ENCODE data around the gene TCF12.

TCF12 gene

DNA sequence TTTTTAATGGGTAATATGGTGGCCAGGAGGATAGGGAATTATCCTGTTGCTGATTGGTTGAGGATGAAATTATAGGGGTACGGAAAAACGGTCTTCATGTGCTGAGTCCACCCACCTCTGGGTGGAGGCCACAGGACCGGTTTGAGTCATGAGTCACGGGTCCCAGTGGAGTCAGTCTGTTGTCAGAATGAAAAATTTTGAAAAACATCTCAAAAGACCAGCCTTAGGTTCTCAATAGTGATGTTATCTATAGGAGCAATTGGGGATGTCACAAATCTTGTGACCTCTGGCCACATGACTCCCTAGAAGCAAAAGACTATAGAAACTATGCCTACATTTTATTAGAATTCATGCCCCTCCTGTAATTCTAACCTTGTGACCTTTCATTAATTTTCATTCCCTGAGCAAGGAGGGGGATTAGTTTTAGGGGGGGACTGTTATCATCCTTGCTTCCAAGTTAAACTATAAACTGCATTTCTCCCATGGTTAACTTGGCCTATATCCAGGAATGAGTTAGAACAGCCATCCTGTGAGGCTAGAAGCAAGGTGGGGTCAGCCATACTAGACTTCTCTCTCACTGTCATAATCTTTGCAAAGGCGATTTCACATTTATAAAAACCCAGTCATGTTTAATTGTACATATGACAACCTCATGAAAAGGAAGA lies 101.2 kb downstream of the TCF12 start:
- DNase-seq, result peak in 1 of 4 experiments; percentile 5

DNA sequence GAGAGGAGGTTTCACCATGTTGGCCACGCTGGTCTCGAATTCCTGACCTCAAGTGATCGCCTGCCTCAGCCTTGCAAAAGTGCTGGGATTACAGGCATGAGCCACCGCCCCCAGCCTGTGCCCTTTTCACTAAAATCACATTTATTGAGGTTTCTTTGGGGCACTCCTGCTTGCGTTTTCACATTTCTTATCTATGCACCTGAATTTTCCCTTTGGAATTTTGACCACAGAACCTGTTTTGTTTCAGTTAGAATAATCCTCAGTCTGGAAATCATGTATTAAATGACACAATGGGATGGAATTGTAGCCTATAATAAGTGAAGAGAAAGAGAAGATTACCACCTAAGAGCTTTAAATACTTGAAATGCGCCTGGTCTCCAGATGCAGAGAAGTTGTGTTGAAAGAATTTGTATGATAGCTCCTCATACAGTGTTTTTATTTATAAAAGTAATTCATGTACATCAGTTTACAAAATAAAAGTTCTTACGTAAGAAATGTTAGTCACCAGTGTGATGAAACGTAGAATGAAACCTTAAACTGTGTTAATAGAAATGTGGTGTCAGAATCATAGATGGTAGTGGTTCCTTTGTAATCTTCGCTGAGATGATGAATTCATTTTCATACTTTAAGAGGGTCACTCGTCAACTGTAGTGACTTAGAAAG lies 107.0 kb downstream of the TCF12 start:
- peak; percentile 13 to 65 (median 42) for DNase-seq

DNA sequence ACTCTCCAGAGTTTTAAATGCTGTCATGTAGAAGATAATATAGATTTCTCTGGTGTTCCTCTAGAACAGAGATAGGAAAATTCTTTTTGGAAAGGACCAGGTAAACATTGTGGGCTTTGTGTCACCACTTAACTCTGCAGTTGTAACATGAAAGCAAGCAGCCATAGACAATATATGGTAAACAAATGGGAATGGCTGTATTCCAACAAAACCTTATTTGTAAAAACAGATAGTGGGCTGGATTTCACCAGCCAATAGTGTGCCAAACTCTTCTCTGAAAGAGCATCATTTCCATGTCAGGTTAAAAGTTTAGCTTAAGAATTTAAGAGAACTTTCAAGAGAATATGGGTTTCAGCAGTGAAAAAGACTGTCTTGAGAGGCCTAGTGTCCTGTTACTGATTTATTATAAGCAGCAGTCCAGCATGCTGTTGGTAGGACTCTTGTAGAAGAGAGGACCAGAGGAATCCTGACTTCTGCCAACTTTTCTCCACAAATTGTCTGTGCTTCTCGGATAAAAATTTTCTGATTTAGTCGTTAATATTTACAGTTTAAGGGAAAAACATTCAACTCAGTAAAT lies 107.7 kb downstream of the TCF12 start:
- DNase-seq, result no peak

DNA sequence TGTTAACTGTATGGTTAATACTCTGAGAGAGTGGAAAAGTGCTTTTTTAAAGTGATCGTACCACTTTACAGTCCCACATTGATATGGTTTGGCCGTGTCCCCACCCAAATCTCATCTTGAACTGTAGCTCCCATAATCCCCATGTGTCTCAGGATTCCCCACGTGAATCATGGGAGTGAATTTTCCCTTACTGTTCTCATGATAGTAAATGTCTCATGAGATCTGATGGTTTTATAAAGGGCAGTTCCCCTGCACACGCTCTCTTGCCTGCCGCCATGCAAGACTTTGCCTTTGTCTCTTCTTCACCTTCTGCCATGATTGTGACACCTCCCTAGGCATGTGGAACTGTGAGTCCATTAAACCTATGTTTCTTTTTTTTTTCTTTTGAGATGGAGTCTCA lies 109.2 kb downstream of the TCF12 start:
- no peak for DNase-seq

DNA sequence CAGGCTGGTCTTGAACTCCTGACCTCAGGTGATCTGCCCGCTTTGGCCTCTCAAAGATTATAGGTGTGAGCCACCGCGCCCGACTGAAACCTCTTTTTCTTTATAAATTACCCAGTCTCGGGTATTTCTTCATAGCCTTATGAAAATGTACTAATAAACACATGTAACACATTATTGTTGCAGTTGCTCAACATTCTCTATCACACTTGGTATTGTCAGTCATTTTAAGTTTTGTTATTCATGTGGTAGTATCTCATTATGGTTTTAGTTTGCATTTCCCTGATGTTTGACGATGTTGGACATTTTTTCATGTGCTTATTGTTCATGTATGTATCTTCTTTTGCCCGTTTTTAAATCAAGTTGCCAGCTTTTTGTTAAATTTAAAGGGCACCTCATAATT lies 109.7 kb downstream of the TCF12 start:
- DNase-seq, result no peak

DNA sequence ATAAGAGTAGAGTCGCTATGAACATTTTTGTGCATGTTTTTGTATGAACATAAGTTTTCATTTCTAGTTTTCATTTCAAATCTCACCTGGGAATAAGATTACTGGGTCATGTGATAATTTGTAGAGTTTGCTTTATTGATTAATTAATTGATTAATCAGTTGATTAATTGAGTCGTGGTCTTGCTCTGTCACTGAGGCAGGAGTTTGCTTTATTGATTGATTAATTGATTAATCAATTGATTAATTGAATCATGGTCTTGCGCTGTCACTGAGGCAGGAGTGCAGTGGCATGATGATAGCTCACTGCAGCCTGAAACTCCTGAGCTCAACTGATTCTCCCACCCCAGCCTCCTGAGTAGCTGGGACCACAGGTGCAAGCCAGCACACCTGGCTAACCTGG lies 111.6 kb downstream of the TCF12 start:
- no peak for DNase-seq

DNA sequence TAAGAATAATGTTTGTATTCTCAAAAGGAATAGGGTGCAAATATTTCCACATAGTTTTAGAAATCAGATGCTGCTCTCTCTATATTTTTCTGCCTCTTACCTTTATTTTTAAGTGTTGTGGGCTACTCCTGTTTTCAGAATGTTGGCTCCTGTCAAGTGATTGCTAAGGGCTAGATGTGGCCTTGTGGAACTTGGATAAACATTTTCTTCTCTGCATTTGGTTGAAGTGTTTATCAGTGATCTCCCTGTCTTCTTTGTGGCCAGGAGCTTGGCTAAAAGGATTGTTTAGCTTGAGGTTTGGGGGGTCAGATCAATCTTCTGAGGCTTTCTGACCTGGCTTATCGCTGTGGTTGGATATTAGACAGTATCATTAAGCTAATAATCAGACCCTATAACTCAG lies 112.6 kb downstream of the TCF12 start:
- DNase-seq, result no peak

DNA sequence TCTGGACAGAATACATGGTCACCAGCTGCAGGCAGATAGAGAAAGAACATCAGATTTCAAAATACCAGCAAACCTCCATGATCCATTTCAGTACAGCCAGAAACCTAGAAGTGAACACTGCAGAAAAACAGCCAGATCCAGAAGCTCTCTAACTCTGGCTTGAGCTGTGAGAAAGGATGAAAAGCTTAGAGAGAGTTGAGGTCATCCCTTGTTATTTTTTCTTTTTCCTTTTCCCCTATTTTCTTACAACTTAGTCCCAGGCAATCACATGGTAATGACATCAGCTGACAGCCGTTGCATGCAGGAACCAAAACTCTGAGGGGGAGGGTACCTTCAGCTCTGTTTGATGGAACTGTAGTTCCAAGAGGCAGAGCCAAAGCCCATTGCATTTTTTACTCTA lies 113.2 kb downstream of the TCF12 start:
- DNase-seq, result peak; percentile 56 to 84 (median 80)

DNA sequence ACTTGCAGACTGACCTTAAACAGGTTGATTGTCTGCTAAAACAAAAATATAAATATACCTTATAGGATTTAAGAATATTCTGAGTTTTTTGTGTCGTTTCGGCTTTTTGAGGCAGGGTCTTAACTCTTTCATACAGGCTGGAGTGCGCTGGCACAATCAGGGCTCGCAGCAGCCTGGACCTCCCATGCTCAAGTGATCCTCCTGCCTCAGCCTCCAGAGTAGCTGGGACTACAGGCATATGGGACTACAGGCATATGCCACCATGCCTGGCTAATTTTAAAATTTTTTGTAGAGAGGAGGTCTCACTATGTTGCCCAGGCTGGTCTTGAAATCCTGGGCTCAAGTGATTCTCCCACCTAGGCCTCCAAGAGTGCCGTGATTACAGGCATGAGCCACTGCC lies 113.9 kb downstream of the TCF12 start:
- DNase-seq, result no peak

DNA sequence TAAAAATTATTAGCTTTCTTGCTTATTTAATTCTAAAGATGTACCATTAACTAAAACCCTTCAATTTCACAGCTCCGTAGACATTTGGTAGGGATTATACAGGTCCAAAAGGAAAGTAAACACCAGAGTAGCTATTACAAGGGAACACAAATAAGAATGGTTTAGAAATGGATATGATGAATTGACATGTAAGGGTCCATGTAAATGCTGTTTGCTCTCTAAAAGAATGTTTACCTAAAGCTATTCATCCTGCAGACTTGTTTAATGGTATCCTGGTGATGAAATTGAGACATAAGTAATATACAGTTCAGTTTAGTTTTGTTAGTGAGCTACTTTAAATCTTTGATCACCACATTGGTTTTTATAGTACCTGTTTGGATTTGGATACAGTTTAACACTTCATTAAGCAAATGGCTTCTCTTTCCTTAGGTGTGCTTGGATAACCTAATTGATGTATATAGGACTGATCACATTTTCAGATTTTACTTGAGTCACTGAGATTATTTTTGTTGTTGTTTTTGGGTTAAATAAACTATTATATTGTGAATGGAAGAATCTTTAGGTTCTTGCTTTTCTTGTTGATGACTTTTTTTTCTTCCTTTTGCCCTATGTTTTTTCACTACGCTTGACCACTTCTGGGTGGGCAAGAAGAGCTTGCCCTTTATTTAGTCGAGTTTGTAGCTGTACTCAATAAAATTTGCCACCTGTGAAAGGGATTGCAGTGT lies 115.4 kb downstream of the TCF12 start:
- no peak for DNase-seq

DNA sequence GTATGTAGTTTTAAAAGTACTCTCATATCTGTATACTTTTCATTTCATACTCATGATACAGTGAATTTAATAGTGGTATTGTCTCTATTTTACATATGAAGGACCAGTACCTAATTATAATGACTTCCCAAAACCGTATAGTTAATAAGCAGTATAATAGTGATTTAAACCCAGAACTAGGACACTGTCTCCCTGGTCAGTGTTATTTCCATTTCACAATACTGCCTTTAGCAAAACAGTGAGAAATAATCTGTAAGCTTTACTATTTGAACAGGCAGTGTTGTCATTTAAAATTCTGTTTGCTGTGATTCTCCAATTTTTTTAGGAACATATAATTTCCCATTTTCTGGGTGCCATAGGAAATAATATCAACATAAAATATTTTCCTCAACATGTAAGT lies 116.2 kb downstream of the TCF12 start:
- no peak for DNase-seq

DNA sequence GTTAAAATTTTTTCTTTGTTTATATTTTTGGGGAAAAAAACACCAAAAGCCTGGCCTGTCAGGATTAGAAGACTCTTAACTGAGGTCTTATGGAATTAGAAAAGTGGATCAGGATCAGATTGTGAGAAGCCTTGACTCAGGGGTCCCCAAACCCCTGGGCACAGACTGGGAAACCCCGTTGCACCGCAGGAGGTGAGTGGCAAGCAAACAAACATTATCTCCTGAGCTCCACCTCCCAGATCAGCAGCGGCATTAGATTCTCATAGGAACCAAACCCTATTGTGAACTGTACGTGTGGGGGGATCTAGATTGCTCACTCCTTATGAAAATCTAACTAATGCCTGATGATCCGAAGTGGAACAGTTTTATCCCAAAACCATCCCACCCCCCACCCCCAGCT lies 117.2 kb downstream of the TCF12 start:
- no peak for DNase-seq

DNA sequence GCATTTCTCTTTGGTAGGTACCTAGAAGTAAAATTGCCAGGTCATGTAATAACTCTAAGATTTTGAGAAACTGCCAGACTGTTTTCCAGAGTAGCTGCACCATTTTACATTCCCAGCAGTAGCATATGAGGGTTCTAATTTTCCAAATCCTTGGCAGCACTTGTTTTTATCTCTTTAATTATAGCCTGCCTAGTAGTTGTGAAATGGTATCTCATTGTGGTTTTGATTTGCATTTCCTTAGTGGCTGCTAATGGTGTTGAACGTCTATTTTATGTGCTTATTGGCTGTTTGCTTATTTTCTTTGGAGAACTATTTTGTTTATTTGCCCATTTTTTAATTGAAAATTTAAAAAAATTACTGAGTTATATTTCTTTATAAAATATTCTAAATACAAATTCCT lies 117.9 kb downstream of the TCF12 start:
- no peak for DNase-seq

DNA sequence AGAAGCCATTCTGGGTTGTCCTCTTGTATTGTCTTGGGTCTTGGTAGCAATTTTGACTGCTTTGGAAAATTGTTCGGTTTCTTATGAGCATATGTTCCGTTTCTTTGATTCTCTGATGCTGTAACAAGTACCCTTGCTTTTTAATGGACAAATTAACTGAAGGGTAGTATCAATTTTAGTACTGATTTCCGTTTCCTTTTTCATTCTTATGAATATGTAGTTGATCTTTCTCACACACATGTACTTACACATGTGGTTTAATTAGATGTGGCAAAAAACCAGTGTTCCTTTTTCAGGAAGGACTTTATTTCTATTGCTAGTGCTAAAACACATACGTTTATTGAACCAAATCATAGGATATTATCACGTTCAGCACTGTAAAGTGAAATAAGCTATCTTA lies 119.1 kb downstream of the TCF12 start:
- DNase-seq, result no peak

DNA sequence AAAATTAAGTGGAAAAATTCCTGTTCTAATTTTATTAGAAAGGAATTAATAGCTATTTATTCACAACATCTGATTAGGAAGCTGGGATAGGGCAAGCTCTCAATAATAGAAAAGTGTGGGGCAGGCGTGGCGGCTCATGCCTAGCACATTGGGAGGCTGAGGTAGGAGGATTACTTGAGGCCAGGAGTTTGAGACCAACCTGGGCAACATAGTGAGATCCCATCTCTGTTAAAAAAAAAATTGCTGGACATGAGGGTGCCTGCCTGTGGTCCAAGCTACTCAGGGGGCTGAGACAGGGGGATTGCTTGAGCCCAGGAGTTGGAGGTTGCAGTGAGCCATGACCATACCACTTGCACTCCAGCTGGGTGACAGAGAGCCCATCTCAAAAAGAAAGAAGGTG lies 119.6 kb downstream of the TCF12 start:
- no peak for DNase-seq

DNA sequence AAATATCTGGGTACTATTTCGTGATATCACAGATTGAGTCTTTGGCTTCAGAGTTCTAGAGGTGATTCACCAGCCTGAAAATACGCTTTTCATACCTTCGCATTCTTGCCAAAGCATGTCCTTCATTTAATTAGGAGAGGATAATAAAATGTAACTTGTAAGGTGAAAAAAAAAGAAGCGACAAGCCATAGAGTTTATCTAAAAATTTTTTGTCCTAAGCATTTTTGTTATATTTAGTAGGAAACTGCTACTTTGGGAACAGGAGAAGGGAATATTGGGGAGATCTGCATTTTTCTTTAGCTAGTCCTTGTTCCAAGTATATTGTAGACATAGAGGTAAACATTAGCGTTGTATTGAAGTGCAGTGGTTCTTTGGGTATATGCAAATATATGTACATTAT lies 120.1 kb downstream of the TCF12 start:
- no peak for DNase-seq

DNA sequence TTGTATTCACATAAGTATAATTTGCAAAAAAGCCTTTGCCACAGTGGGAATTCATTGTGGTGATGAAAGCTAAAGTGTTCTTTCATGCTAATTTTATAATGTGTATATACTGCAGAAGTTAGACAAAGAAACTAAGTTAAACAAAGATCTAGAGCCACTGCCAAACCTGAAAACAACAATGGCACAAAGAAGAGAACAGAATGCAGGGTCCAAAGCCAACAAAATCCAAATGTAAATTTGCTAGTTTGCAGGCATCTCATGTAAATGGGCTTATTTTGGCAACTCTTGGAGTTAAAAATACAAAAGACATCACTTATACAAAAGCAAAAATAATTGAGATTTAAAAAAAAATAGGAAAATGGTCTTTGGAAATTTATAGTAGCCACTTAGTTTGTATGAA lies 123.0 kb downstream of the TCF12 start:
- DNase-seq, result no peak

DNA sequence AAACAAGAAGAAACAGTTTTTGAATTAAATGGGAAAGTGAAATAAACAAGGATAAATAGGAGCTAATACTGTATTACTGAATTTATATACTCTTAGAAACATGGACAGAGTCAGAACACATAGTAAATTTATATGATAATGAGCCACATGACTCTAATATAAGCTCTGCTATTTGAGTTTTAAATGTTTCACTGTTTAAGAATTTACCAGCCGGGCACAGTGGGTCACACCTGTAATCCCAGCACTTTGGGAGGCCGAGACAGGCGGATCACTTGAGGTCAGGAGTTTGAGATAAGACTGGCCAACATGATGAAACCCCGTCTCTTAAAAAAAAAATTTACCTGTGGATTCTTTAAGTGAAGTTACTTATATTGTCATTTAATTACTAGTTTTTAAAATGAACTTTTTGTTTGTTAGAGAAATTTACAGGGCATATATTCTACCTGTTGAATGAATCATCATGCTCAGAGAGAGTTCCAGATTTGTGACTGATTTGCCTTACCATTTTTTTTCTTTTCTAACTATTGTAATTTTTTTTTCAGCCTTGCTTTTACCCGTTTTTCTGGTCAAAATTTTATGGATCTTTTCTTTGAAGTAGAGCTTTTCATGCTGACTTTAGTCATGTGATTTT lies 125.7 kb downstream of the TCF12 start:
- no peak for DNase-seq

DNA sequence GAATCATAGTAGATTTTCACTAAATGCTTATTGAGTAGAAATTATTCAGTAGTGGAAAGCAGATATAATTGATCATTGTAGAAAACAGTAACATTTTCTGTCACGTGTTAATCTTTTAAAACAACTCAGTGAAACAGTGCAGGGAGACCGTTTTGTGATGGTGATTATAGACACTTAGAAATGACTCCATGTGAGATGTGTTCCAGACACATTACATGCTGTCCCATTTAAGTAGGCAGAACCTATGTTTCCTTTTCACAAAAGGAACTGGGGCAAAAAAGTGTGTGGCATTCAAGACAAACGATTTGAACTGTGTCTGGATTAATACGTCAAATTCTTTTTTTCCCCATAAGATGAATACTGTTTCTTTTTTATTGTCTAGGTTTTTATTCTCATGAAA lies 126.5 kb downstream of the TCF12 start:
- DNase-seq, result no peak

DNA sequence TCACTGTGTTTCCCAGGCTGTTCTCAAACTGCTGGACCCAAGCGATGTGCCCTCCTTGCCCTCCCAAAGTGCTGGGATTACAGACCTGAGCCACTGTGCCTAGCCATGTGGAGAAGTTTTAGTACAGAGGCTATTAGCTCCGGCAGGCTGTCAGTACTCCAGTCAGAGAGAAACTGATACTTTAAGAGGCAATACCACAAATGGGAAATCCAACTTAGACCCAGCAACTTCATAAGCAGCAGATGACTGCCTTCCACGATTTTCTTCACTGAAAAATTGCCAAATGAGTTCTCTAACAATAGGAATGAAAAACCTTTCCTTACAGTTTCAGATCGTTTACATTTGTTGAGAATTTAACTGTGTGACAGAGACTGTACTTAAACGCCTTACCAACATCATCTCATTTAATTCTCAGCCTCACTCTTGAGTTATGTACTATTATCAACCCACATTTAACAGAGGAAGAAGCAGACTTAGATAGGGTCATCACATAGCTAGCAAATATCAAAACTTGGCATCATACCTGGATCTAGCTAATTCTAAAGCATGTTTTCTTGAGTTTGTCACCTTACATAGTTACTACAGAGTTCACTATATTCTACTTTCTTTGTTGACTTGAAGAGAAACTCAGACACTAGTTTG lies 127.4 kb downstream of the TCF12 start:
- no peak for DNase-seq

DNA sequence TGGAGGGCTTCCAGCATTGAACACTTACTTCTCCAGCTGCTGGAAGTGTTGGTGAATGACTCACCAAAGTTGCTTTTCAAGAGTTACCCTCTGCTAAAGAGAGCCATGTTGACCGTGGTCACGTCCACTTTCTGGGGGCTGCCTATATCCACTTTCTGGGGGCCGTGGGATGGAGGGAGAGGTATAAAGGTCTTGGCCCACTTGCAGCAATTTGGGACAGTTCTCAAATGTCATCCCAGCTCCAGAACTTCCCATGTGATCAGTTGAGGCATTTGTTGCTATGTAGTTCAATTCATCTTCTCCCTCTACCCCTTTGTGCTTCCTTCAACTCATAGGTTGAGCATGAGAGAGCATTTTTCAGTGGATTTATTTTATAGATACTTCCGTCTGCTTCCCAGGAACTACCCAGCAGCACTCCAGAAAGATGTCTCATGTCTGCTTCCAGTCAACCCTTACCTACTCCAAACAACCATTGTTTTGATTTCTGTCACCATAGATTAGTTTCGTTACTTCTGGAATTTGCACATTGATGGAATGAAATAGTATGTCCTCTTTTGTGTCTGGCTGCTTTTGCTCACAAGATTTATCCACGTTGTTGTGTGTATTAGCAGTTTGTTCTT lies 130.6 kb downstream of the TCF12 start:
- no peak for DNase-seq

DNA sequence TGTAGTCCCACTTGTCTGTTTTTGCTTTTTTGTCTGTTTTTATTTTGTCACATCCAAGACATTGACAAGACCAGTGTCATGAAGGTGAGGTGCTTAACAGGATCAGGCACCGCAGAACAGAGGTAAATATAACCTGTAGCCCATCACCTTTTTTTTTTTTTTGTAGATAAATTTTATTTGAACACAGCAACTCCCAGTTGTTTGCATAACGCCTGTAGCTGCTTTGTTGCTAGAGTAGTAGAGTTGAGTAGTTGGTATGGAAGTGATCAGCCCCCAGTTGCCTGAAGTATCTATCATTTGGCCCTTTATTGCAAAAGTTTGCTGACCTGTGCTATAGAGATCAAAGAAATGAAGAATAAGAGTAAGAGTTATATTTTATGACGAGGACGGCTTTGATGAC lies 135.0 kb downstream of the TCF12 start:
- DNase-seq, result no peak

Data from suppressor macrophage (primary cell).